ENCODE measurements around the gene HDAC9.

Gene HDAC9

DNA sequence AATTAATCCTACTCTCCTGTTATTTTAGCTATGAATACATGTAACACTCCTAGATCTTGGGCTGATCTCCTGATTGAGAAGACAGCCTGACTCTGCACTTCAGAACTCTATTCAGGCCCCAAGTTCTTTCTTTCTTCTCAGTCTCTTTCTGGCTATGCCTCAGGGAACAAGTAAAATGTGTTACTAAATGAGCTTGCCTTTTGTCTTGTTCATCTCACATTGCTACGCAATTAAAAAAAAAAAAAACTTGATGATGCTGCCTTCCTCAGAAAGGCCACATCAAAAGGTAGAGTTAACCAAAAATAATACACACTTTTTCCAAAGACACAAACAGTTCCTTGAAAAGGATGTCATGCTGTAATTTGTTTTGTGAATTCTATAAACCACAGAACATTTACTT, 363.8 kb downstream of the HDAC9 start:
- Histone ChIP-seq H3K4me3 (replicated peaks; ENCODE audit: low read depth, low read length) (no peak overlapping the region), H3K36me3 (ENCODE audit: control insufficient read depth, insufficient read depth, low read length) (no peaks in the 10 kb centered on the region), H3K27me3 (replicated peaks; ENCODE audit: control insufficient read depth, insufficient read depth, low read length) (no peaks in the 10 kb centered on the region)
- no peak for DNase-seq (ENCODE audit: extremely low read depth, insufficient read length)
- TF ChIP-seq, protein P1, sequence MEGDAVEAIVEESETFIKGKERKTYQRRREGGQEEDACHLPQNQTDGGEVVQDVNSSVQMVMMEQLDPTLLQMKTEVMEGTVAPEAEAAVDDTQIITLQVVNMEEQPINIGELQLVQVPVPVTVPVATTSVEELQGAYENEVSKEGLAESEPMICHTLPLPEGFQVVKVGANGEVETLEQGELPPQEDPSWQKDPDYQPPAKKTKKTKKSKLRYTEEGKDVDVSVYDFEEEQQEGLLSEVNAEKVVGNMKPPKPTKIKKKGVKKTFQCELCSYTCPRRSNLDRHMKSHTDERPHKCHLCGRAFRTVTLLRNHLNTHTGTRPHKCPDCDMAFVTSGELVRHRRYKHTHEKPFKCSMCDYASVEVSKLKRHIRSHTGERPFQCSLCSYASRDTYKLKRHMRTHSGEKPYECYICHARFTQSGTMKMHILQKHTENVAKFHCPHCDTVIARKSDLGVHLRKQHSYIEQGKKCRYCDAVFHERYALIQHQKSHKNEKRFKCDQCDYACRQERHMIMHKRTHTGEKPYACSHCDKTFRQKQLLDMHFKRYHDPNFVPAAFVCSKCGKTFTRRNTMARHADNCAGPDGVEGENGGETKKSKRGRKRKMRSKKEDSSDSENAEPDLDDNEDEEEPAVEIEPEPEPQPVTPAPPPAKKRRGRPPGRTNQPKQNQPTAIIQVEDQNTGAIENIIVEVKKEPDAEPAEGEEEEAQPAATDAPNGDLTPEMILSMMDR (IDR thresholded peaks at IDR 0.05; ENCODE audit: insufficient read depth, low read length, poor library complexity, severe bottlenecking), result no peak

- TF ChIP-seq, protein P1 (IDR thresholded peaks at IDR 0.05; ENCODE audit: insufficient read depth, low read length, poor library complexity, severe bottlenecking), result no peak
- no peaks in the 10 kb centered on the region for H3K27me3 ChIP-seq (replicated peaks; ENCODE audit: control insufficient read depth, insufficient read depth, low read length)
- no peaks in the 10 kb centered on the region for H3K36me3 ChIP-seq (ENCODE audit: control insufficient read depth, insufficient read depth, low read length)
- H3K4me3 ChIP-seq (replicated peaks; ENCODE audit: low read depth, low read length), result no peak overlapping the region
- no peak for DNase-seq (ENCODE audit: extremely low read depth, insufficient read length)
Observed at GRCh38 chr7:18860221-18860620, 364.7 kb downstream of the HDAC9 start.

- DNase-seq (ENCODE audit: extremely low read depth, insufficient read length), result peak; percentile 7
- Histone ChIP-seq H3K27me3 (replicated peaks; ENCODE audit: control insufficient read depth, insufficient read depth, low read length) (no peaks in the 10 kb centered on the region), H3K36me3 (ENCODE audit: control insufficient read depth, insufficient read depth, low read length) (no peaks in the 10 kb centered on the region), H3K4me3 (replicated peaks; ENCODE audit: low read depth, low read length) (no peak overlapping the region)
- TF ChIP-seq, protein P1 (IDR thresholded peaks at IDR 0.05; ENCODE audit: insufficient read depth, low read length, poor library complexity, severe bottlenecking), result no peak
Observed at GRCh38 chr7:18861514-18862118, 366.1 kb downstream of the HDAC9 start.

DNA sequence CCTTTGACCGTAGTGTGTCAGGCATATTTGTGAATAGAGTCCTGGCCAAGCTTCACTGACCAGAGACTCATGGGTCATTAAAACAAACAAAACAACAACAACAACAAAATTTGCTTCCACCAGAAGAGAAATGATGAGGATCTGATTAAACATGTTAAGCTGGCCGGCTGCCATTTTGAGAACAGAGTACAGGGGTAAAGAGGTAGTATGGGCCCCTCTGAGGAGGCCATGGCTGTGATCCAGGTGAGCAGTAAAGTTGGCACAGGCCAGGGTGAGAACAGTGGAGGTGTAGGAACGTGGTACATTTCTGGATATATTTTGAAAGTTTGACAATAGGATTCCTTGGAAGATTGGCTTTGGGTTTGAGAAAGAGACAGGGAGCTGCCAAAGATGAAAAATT, 369.4 kb downstream of the HDAC9 start:
- no peak for DNase-seq (ENCODE audit: extremely low read depth, insufficient read length)

DNA sequence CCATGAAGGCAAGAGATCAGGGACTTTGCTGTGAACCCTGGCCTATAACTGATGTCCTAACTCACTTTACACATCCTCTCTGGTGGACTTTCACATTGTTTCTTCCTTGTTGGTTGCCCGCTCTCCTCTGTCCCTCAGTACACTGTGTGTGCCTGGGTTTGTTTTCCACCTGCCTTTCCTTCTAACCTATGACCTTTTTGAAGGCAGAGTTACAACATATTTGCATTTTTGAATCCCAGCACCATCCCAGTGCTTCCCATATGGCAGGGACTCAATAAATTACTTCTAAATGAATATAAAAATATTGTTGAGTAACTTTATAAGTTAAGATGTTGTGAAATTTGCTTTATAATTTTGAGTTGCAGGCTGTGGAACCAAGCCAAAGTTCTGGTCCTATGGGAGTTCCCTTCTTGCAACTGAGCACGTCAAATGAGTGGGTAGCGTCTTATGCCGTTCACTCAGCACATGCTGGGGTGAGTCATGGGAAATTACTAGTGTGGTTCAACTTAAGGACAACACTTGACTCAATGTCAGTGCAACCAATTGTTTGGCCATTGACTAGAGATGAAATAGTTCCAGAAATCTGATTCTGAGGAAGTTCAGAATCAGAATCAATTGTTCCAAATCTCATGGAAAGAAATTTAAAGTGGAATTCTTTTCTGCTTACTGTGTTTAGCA, 370.9 kb downstream of the HDAC9 start:
- TF ChIP-seq, protein P1 (IDR thresholded peaks at IDR 0.05; ENCODE audit: insufficient read depth, low read length, poor library complexity, severe bottlenecking), result no peak
- Histone ChIP-seq H3K36me3 (ENCODE audit: control insufficient read depth, insufficient read depth, low read length) (no peaks in the 10 kb centered on the region), H3K27me3 (replicated peaks; ENCODE audit: control insufficient read depth, insufficient read depth, low read length) (no peaks in the 10 kb centered on the region), H3K4me3 (replicated peaks; ENCODE audit: low read depth, low read length) (no peak overlapping the region)
- no peak for DNase-seq (ENCODE audit: extremely low read depth, insufficient read length)

More for the DNA sequence above, 369.4 kb downstream of the HDAC9 start:
- Histone ChIP-seq H3K4me3 (replicated peaks; ENCODE audit: low read depth, low read length) (no peak overlapping the region), H3K27me3 (replicated peaks; ENCODE audit: control insufficient read depth, insufficient read depth, low read length) (no peaks in the 10 kb centered on the region), H3K36me3 (ENCODE audit: control insufficient read depth, insufficient read depth, low read length) (no peaks in the 10 kb centered on the region)
- TF ChIP-seq, protein P1 (IDR thresholded peaks at IDR 0.05; ENCODE audit: insufficient read depth, low read length, poor library complexity, severe bottlenecking), result no peak
